HL-60 (cell line): ENCODE data around the gene PRDM15.

Experiments used
- POLR2AphosphoS5 ChIP-seq: IDR thresholded peaks from 2 replicates; pipeline ENCODE4 v1.6.1; 2012; ENCODE audit warnings: low read depth
- TF ChIP-seq, protein P1 (sequence below): IDR thresholded peaks from one replicate; pipeline ENCODE4 v1.5.1; 2011; ENCODE audit warnings: low read length, control low read depth, inconsistent platforms; ENCODE audit not compliant: insufficient read depth
- TF ChIP-seq, protein P2 (sequence below): IDR thresholded peaks from 2 replicates; pipeline ENCODE4 v1.6.1; 2012; ENCODE audit warnings: low read depth; ENCODE audit not compliant: insufficient replicate concordance

DNA sequence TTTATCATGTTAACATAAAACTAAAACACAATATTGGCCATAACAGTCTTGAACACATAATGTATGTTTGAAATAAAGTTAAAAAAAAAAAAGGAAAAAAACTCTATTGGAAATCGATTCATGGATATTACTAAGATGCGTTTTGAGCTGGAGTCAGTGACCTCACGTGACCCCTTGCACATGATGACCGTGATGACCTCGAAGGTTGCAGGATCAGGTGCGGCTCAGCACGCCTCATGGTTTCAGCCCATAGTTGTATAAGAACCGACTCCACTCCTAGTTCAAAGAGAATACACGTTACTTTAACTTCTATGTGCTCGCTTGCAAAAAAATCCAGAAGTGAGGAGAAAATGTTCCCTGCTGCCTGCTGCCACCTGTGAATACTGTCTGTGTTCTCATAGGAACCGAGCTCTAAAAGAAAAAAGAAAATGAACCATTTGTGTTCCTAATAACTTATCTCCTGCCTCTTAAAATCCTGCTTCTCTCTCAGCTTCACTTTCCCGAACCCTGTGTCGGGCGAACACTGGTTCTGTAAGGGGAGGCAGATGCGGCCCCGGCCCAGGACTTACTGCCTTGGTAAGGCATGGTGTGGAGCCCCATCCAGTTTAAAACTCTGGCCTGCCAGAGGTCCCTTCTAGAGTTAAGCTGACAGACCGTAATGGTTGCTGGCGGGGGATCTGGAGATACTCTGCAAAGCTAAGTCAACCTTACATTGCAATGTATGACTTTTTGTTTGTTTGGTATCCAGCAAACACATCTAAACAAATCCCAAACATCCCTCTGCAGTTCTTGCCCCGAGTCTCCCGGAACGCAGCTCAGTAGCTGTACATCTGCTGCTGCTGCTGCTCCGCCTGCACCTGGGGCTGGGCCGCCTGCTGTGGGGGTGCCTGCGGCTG, 78.5 kb downstream of the PRDM15 start:
- TF ChIP-seq, protein P1, sequence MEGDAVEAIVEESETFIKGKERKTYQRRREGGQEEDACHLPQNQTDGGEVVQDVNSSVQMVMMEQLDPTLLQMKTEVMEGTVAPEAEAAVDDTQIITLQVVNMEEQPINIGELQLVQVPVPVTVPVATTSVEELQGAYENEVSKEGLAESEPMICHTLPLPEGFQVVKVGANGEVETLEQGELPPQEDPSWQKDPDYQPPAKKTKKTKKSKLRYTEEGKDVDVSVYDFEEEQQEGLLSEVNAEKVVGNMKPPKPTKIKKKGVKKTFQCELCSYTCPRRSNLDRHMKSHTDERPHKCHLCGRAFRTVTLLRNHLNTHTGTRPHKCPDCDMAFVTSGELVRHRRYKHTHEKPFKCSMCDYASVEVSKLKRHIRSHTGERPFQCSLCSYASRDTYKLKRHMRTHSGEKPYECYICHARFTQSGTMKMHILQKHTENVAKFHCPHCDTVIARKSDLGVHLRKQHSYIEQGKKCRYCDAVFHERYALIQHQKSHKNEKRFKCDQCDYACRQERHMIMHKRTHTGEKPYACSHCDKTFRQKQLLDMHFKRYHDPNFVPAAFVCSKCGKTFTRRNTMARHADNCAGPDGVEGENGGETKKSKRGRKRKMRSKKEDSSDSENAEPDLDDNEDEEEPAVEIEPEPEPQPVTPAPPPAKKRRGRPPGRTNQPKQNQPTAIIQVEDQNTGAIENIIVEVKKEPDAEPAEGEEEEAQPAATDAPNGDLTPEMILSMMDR, result no peak
- no peak for TF ChIP-seq POLR2AphosphoS5
- TF ChIP-seq, protein P2, sequence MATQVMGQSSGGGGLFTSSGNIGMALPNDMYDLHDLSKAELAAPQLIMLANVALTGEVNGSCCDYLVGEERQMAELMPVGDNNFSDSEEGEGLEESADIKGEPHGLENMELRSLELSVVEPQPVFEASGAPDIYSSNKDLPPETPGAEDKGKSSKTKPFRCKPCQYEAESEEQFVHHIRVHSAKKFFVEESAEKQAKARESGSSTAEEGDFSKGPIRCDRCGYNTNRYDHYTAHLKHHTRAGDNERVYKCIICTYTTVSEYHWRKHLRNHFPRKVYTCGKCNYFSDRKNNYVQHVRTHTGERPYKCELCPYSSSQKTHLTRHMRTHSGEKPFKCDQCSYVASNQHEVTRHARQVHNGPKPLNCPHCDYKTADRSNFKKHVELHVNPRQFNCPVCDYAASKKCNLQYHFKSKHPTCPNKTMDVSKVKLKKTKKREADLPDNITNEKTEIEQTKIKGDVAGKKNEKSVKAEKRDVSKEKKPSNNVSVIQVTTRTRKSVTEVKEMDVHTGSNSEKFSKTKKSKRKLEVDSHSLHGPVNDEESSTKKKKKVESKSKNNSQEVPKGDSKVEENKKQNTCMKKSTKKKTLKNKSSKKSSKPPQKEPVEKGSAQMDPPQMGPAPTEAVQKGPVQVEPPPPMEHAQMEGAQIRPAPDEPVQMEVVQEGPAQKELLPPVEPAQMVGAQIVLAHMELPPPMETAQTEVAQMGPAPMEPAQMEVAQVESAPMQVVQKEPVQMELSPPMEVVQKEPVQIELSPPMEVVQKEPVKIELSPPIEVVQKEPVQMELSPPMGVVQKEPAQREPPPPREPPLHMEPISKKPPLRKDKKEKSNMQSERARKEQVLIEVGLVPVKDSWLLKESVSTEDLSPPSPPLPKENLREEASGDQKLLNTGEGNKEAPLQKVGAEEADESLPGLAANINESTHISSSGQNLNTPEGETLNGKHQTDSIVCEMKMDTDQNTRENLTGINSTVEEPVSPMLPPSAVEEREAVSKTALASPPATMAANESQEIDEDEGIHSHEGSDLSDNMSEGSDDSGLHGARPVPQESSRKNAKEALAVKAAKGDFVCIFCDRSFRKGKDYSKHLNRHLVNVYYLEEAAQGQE, result no peak
